ENCODE results near the gene TP63.

- no peak for TF ChIP-seq SPI1 (IDR thresholded peaks at IDR 0.05; ENCODE audit: low read depth, low read length)
- TF ChIP-seq POLR2A (IDR thresholded peaks at IDR 0.05; ENCODE audit: low read depth, low read length), result no peak
- no peak for TF ChIP-seq TAF1 (IDR thresholded peaks at IDR 0.05; ENCODE audit: low read depth, low read length)
- no peak for TF ChIP-seq POLR2AphosphoS5 (IDR thresholded peaks at IDR 0.05; ENCODE audit: low read depth, low read length)
- no peak for TF ChIP-seq POU2F2 (IDR thresholded peaks at IDR 0.05; ENCODE audit: low read depth, low read length)
- no peak for TF ChIP-seq PAX5 (IDR thresholded peaks at IDR 0.05; ENCODE audit: insufficient read depth, low read length, severe bottlenecking)
Observed at GRCh38 chr3:189792046-189792929, 161.1 kb downstream of the TP63 start.

Data from GM12891 (cell line).